Neural progenitor cell (in vitro differentiated cells): ENCODE measurements around the gene CAV1. TPM values are rescaled to one million over a fixed set of nuclear protein-coding genes. Genes with fewer than 3 reads are reported as not detected.

Experiments
- DNase-seq: peaks from one replicate; pipeline ENCODE4 v3.0.0-alpha.2; 2016; ENCODE audit warnings: low spot score
- H2AFZ ChIP-seq: fragments of 200-600 bp; sonication (generic); replicated peaks from 2 replicates; pipeline ENCODE4 v1.6.1; 2016; ENCODE audit warnings: antibody characterized with exemption
- H3F3A ChIP-seq: fragments of 200-600 bp; sonication (generic); 2 replicates; pipeline ENCODE4 v1.6.1; 2016; ENCODE audit warnings: antibody characterized with exemption, low read depth
- H3K27ac ChIP-seq: fragments of 200-600 bp; sonication (generic); 2 replicates; pipeline ENCODE4 v1.5.1; 2016; ENCODE audit warnings: mild to moderate bottlenecking
- H3K27me3 ChIP-seq: fragments of 200-600 bp; sonication (generic); 2 replicates; pipeline ENCODE4 v1.6.1; 2016; ENCODE audit warnings: mild to moderate bottlenecking, moderate library complexity
- H3K36me3 ChIP-seq: fragments of 200-600 bp; sonication (generic); 2 replicates; pipeline ENCODE4 v1.5.1; 2016
- H3K4me1 ChIP-seq: fragments of 200-600 bp; sonication (generic); 2 replicates; pipeline ENCODE4 v1.6.1; 2016; ENCODE audit warnings: mixed run types
- H3K4me2 ChIP-seq: fragments of 200-600 bp; sonication (generic); 2 replicates; pipeline ENCODE4 v1.6.1; 2016
- H3K4me3 ChIP-seq: fragments of 200-600 bp; sonication (generic); 2 replicates; pipeline ENCODE4 v1.5.1; 2016
- H3K79me2 ChIP-seq: fragments of 200-600 bp; sonication (generic); 2 replicates; pipeline ENCODE4 v1.6.1; 2016; ENCODE audit warnings: low read depth
- H3K9ac ChIP-seq: fragments of 200-600 bp; sonication (generic); 2 replicates; pipeline ENCODE4 v1.6.1; 2016
- H3K9me3 ChIP-seq: fragments of 200-600 bp; sonication (generic); 2 replicates; pipeline ENCODE4 v1.5.1; 2016; ENCODE audit warnings: low read depth
- H4K20me1 ChIP-seq: fragments of 200-600 bp; sonication (generic); 2 replicates; pipeline ENCODE4 v1.6.1; 2016; ENCODE audit warnings: low read depth
- H3K27ac Mint-ChIP-seq: 3 replicates; pipeline ENCODE4 v1.8.0; 2021; ENCODE audit warnings: mixed read lengths
- H3K27me3 Mint-ChIP-seq: 2 replicates; pipeline ENCODE4 v1.8.0; 2022; ENCODE audit warnings: low read depth, mild to moderate bottlenecking, inconsistent platforms, moderate library complexity, mixed read lengths; ENCODE audit not compliant: insufficient read depth
- H3K36me3 Mint-ChIP-seq: 3 replicates; pipeline ENCODE4 v1.8.0; 2021; ENCODE audit warnings: mixed read lengths
- H3K4me1 Mint-ChIP-seq: 3 replicates; pipeline ENCODE4 v1.8.0; 2021; ENCODE audit warnings: mixed read lengths
- H3K4me3 Mint-ChIP-seq: 3 replicates; pipeline ENCODE4 v1.8.0; 2021; ENCODE audit warnings: mild to moderate bottlenecking, moderate library complexity, mixed read lengths
- H3K9me3 Mint-ChIP-seq: 3 replicates; pipeline ENCODE4 v1.8.0; 2020; ENCODE audit warnings: mixed read lengths
- CTCF ChIP-seq: fragments of 200-600 bp; sonication (generic); IDR thresholded peaks from 2 replicates; pipeline ENCODE4 v1.5.1; 2017; ENCODE audit warnings: antibody characterized with exemption, mild to moderate bottlenecking
- EZH2 ChIP-seq: fragments of 200-600 bp; sonication (generic); IDR thresholded peaks from 2 replicates; pipeline ENCODE4 v1.6.1; 2017; ENCODE audit warnings: antibody characterized with exemption, mild to moderate bottlenecking, moderate library complexity
- EZH2phosphoT487 ChIP-seq: fragments of 200-600 bp; sonication (generic); IDR thresholded peaks from 2 replicates; pipeline ENCODE4 v1.6.1; 2017; ENCODE audit warnings: antibody characterized with exemption
- total RNA-seq: library from RNA; depleted of rRNA; stranded (reverse); fragments of >200 nt; gene quantifications from 2 replicates; pipeline ENCODE4 v1.2.3, GENCODE V29; 2015; ENCODE audit warnings: low replicate concordance

Gene CAV1
- total RNA-seq, 1 donor from 2014 or later: 0.19 TPM

DNA sequence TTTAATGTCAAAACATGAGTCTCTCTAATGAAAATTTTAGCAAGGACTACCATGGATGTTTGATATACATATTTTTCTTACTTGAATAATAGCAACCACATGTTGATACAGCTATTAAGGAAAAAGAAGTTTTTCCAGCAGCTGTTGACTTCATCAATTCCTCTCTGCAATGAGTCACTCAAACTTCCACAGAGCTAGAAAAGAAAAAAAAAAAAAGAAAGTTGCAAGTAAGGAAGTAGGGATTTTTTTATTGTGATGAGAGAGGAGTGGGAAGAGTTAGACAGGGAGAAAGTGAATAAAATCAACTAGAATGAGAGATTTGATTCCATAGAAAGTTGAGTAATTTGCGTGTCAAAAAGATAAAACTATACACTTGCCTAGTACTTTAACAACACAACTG lies 46.2 kb downstream of the CAV1 start:
- Mint-ChIP-seq H3K9me3 (no peaks in the 10 kb centered on the region), H3K27ac (no peak overlapping the region), H3K36me3 (no peaks in the 10 kb centered on the region), H3K27me3 (no peaks in the 10 kb centered on the region), H3K4me3 (no peak overlapping the region), H3K4me1 (peaks cover 8% of the 10 kb centered on the region)
- Histone ChIP-seq H3K4me3 (no peak overlapping the region), H4K20me1 (no peaks in the 10 kb centered on the region), H3K27me3 (no peaks in the 10 kb centered on the region), H3K4me1 (no peaks in the 10 kb centered on the region), H3K9ac (no peak overlapping the region), H3K36me3 (no peaks in the 10 kb centered on the region), H3F3A (no peaks in the 10 kb centered on the region), H2AFZ (no peak overlapping the region), H3K27ac (no peak overlapping the region), H3K4me2 (no peak overlapping the region), H3K79me2 (no peaks in the 10 kb centered on the region), H3K9me3 (no peaks in the 10 kb centered on the region)
- TF ChIP-seq EZH2: no peak
- TF ChIP-seq EZH2phosphoT487: no peak
- no peak for TF ChIP-seq CTCF
- DNase-seq: no peak

DNA sequence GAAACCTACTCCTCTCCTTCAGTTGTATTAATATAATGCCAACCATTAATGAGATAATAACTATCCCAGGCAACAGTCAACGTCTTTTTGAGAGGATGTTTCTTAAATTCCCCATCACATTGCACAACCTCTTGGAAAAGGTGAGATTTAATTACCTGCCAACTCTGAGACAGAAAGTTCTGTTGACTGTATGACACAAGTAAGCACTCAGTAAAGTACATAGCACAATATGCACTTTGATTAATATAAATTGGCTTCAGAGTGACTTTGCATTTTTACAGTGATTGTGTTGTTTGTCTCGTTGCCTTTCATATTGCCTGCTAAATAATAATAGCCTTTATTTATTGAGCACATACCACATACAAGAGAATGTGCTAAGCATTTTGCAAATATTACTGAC lies 46.7 kb downstream of the CAV1 start:
- DNase-seq: no peak
- H3K79me2 ChIP-seq: no peaks in the 10 kb centered on the region
- no peaks in the 10 kb centered on the region for H4K20me1 ChIP-seq
- TF ChIP-seq EZH2 (no peak), EZH2phosphoT487 (no peak), CTCF (no peak)
- H2AFZ ChIP-seq: no peak overlapping the region
- H3K4me2 ChIP-seq: no peak overlapping the region
- H3K9me3 Mint-ChIP-seq: no peaks in the 10 kb centered on the region
- no peak overlapping the region for H3K27ac Mint-ChIP-seq
- H3K9me3 ChIP-seq: no peaks in the 10 kb centered on the region
- H3K4me1 Mint-ChIP-seq: peaks cover 8% of the 10 kb centered on the region
- H3K27me3 ChIP-seq: no peaks in the 10 kb centered on the region
- H3K27ac ChIP-seq: no peak overlapping the region
- H3K9ac ChIP-seq: no peak overlapping the region
- no peak overlapping the region for H3K4me3 Mint-ChIP-seq
- H3K4me3 ChIP-seq: no peak overlapping the region
- no peaks in the 10 kb centered on the region for H3K36me3 Mint-ChIP-seq
- H3K4me1 ChIP-seq: no peaks in the 10 kb centered on the region
- H3F3A ChIP-seq: no peaks in the 10 kb centered on the region
- no peaks in the 10 kb centered on the region for H3K27me3 Mint-ChIP-seq
- no peaks in the 10 kb centered on the region for H3K36me3 ChIP-seq

DNA sequence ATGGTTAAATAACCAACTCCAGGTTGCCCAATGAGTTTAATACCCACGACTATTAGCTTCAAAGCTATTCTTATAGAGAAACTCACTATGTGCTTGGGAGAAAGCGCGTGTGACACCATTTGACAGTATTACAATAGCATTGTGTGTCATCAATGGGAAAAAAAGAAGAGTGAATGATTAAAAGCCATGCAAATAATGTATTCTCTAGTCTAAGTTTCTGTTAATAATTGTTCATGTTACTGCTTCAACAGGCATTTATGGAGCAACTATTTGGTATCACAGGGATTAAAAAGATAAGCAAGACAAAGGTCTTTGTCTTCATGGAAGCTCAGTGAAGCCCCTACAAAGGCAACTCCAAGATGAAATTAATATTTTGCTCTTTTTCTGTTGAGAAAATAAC lies 47.2 kb downstream of the CAV1 start:
- Mint-ChIP-seq H3K36me3 (no peaks in the 10 kb centered on the region), H3K27me3 (no peaks in the 10 kb centered on the region), H3K4me1 (peaks cover 8% of the 10 kb centered on the region), H3K4me3 (no peak overlapping the region), H3K27ac (no peak overlapping the region), H3K9me3 (no peaks in the 10 kb centered on the region)
- Histone ChIP-seq H4K20me1 (no peaks in the 10 kb centered on the region), H3F3A (no peaks in the 10 kb centered on the region), H3K27me3 (no peaks in the 10 kb centered on the region), H3K4me3 (no peak overlapping the region), H3K4me2 (no peak overlapping the region), H3K79me2 (no peaks in the 10 kb centered on the region), H3K9ac (no peak overlapping the region), H3K4me1 (no peaks in the 10 kb centered on the region), H2AFZ (no peak overlapping the region), H3K36me3 (no peaks in the 10 kb centered on the region), H3K27ac (no peak overlapping the region), H3K9me3 (no peaks in the 10 kb centered on the region)
- DNase-seq: no peak
- TF ChIP-seq CTCF: no peak
- no peak for TF ChIP-seq EZH2phosphoT487
- no peak for TF ChIP-seq EZH2

DNA sequence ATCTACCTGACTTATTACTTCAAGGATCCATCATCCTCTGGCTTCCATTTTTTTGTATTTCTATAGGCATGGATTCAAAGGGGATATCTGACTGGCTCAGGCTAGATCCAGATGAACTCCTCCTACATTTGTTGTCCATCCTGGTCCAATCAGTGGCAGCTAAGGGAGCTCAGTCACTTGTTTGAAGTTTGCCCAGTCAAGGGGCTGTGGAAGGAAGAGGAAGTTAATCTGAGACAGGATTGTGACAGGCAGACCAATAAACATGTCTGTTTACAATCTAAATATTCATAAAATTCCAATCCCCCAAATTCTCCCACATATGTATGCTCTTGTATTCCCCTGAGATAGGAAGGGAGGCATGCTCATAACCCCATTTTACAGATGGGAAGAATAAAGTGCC lies 48.7 kb downstream of the CAV1 start:
- Histone ChIP-seq H3K9ac (no peak overlapping the region), H3F3A (no peaks in the 10 kb centered on the region), H2AFZ (no peak overlapping the region), H3K4me1 (no peaks in the 10 kb centered on the region), H3K9me3 (no peaks in the 10 kb centered on the region), H4K20me1 (no peaks in the 10 kb centered on the region), H3K27me3 (no peaks in the 10 kb centered on the region), H3K79me2 (no peaks in the 10 kb centered on the region), H3K4me3 (no peak overlapping the region), H3K27ac (no peak overlapping the region), H3K4me2 (no peak overlapping the region), H3K36me3 (no peaks in the 10 kb centered on the region)
- Mint-ChIP-seq H3K9me3 (peaks cover under 1% of the 10 kb centered on the region), H3K36me3 (no peaks in the 10 kb centered on the region), H3K4me1 (peaks cover 8% of the 10 kb centered on the region), H3K27me3 (no peaks in the 10 kb centered on the region), H3K27ac (no peak overlapping the region), H3K4me3 (no peak overlapping the region)
- no peak for DNase-seq
- TF ChIP-seq EZH2phosphoT487: no peak
- TF ChIP-seq CTCF: no peak
- no peak for TF ChIP-seq EZH2
